GM21717 (cell line): ENCODE measurements around the gene MAF.

Experiments
- ATAC-seq: cut with Tn5 transposase; IDR thresholded peaks from one replicate; pipeline ENCODE4 v1.9.1; 2021; ENCODE audit warnings: mild to moderate bottlenecking, moderate library complexity; ENCODE audit not compliant: unreplicated experiment

Gene MAF

GRCh38 chr16:79592186-79592585 lies 8.4 kb downstream of the MAF start:
- no peak for ATAC-seq

GRCh38 chr16:79589601-79590102 lies 10.9 kb downstream of the MAF start:
- ATAC-seq, result no peak

GRCh38 chr16:79587897-79588296 lies 12.6 kb downstream of the MAF start:
- ATAC-seq, result no peak

GRCh38 chr16:79587296-79587695 lies 13.2 kb downstream of the MAF start:
- ATAC-seq, result no peak

GRCh38 chr16:79582789-79583188 lies 17.7 kb downstream of the MAF start:
- ATAC-seq, result no peak

GRCh38 chr16:79580453-79581191 lies 19.9 kb downstream of the MAF start:
- no peak for ATAC-seq

- no peak for ATAC-seq
Measured at GRCh38 chr16:79576602-79577001, 23.9 kb downstream of the MAF start.

GRCh38 chr16:79573884-79574283 lies 26.7 kb downstream of the MAF start:
- ATAC-seq, result no peak

- no peak for ATAC-seq
Measured at GRCh38 chr16:79573071-79573470, 27.5 kb downstream of the MAF start.

- no peak for ATAC-seq
Measured at GRCh38 chr16:79571903-79572535, 28.5 kb downstream of the MAF start.

GRCh38 chr16:79571065-79571902 lies 29.3 kb downstream of the MAF start:
- no peak for ATAC-seq

GRCh38 chr16:79564671-79565107 lies 35.8 kb downstream of the MAF start:
- ATAC-seq, result no peak

- ATAC-seq, result no peak
Measured at GRCh38 chr16:79563921-79564320, 36.6 kb downstream of the MAF start.

GRCh38 chr16:79562166-79562823 lies 38.2 kb downstream of the MAF start:
- no peak for ATAC-seq

- no peak for ATAC-seq
Measured at GRCh38 chr16:79561729-79562128, 38.8 kb downstream of the MAF start.

GRCh38 chr16:79560923-79561322 lies 39.6 kb downstream of the MAF start:
- no peak for ATAC-seq

GRCh38 chr16:79560318-79560717 lies 40.2 kb downstream of the MAF start:
- no peak for ATAC-seq

GRCh38 chr16:79559532-79559931 lies 41.0 kb downstream of the MAF start:
- ATAC-seq, result no peak

GRCh38 chr16:79557421-79557820 lies 43.1 kb downstream of the MAF start:
- no peak for ATAC-seq

GRCh38 chr16:79554912-79555311 lies 45.6 kb downstream of the MAF start:
- ATAC-seq, result no peak

GRCh38 chr16:79550373-79550772 lies 50.2 kb downstream of the MAF start:
- ATAC-seq, result no peak
